Upper lobe of left lung (tissue), 6 donors: Measurements from ENCODE around the gene BANP. TPM values are rescaled to one million over a fixed set of nuclear protein-coding genes. Genes with fewer than 3 reads are reported as not detected.

Source experiments
- ATAC-seq, 2 donors: fragments of 200-7000 bp; cut with Tn5 transposase; one replicate each; pipeline ENCODE4 v1.9.1; 2022; ENCODE audit warnings: mild to moderate bottlenecking in 2 of 2, moderate library complexity in 2 of 2; ENCODE audit not compliant: low FRiP score in 2 of 2
- DNase-seq, 2 donors: peaks; one replicate each; pipeline ENCODE4 v3.0.0-alpha.2; 2019 to 2020
- H3K27ac ChIP-seq, 4 donors: fragments of 200-600 bp; sonication (generic); one replicate each; pipeline ENCODE4 v1.5.1; 2016 to 2019
- H3K27me3 ChIP-seq, 4 donors: fragments of 200-600 bp; sonication (generic); one replicate each; pipeline ENCODE4 v1.5.1; 2017 to 2019
- H3K36me3 ChIP-seq, 4 donors: fragments of 200-600 bp; sonication (generic); one replicate each; pipeline ENCODE4 v1.5.1; 2016 to 2019
- H3K4me1 ChIP-seq, 4 donors: fragments of 200-600 bp; sonication (generic); one replicate each; pipeline ENCODE4 v1.5.1; 2018 to 2019
- H3K4me3 ChIP-seq, 4 donors: fragments of 200-600 bp; sonication (generic); one replicate each; pipeline ENCODE4 v1.5.1; 2017 to 2019; ENCODE audit warnings: mild to moderate bottlenecking in 2 of 4, moderate library complexity in 1 of 4
- H3K9me3 ChIP-seq, 4 donors: fragments of 200-600 bp; sonication (generic); one replicate each; pipeline ENCODE4 v1.5.1; 2018 to 2019
- CTCF ChIP-seq, 6 experiments: fragments of 450-650 bp in 4 of 6; fragments of 200-600 bp in 2 of 6; sonication (generic) in 2 of 6; IDR thresholded peaks; one replicate each; pipeline ENCODE4 v1.5.1; 2016 to 2019; ENCODE audit warnings: antibody characterized with exemption in 6 of 6
- EP300 ChIP-seq, 4 donors: sonication (generic); formaldehyde crosslinking; IDR thresholded peaks; one replicate each; pipeline ENCODE4 v1.5.1; 2017; ENCODE audit warnings: antibody characterized with exemption in 4 of 4, control low read depth in 2 of 4
- POLR2A ChIP-seq, 4 donors: fragments of 450-650 bp; IDR thresholded peaks; one replicate each; pipeline ENCODE4 v1.5.1; 2016 to 2017; ENCODE audit warnings: antibody characterized with exemption in 4 of 4, mild to moderate bottlenecking in 2 of 4
- POLR2AphosphoS5 ChIP-seq, 2 donors: sonication (generic); formaldehyde crosslinking; IDR thresholded peaks; one replicate each; pipeline ENCODE4 v1.5.1; 2017; ENCODE audit warnings: antibody characterized with exemption in 2 of 2
- WGBS, 2 donors: methylation state at CpG; one replicate each; pipeline ENCODE4 v1.1.5; 2017 to 2018; 5-methylcytosine and 5-hydroxymethylcytosine counted together
- total RNA-seq, 6 donors: library from RNA; depleted of rRNA in 4 of 6; stranded (reverse); fragments of >200 nt in 4 of 6; gene quantifications; one replicate each; pipeline versions ENCODE4 v1.1.0 to v1.2.1, GENCODE V29; 2016 to 2021
- donor health status: DM: no; HTN: no; CAD: no; lungs with moderate emphysema.
- donor health status: DM: no; HTN: yes; CAD: no; lungs with severe emphysema.

BANP gene
- total RNA-seq, 6 donors from 2014 or later = 15.2 to 47.1 (median 24.4) TPM

DNA sequence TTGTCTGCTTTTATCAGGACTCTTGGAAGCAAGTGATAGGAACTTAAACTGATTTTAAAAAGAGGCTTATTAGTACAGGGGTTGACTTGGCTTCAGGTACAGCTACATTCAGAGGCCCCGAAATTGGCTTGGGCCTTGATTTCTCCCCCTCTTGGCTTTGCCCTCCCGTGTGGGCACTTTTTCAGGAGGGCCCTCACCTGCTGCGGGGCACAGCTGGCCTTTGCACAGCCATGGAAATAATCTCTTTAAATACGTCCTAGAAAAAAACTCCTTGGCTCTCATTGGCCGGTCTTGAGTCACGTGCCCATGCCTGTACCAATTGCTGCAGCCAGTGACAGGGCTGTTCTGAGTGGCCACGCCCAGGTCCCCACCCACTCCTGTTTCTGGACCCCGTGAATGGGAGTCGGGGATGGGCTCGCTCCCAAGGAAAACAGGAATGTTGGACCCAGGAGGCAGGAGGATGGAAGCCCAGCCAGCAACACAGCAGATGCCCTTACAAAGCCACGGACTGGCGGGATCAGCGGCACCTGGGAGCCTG lies 29.9 kb upstream of the BANP start:
- ATAC-seq (no peak), DNase-seq (no peak)
- no peak overlapping the region for H3K27ac ChIP-seq
- H3K9me3 ChIP-seq = no peaks in the 10 kb centered on the region
- no peaks in the 10 kb centered on the region for H3K36me3 ChIP-seq
- H3K4me1 ChIP-seq = no peaks in the 10 kb centered on the region
- 86 to 88% methylated on average over 6 to 13 of the region's 13 CpGs for WGBS, 2 donors
- H3K4me3 ChIP-seq = no peak overlapping the region
- TF ChIP-seq CTCF (IDR thresholded peaks at IDR 0.05) = no peak
- TF ChIP-seq EP300 (IDR thresholded peaks at IDR 0.05) = no peak
- TF ChIP-seq POLR2A (IDR thresholded peaks at IDR 0.05) = no peak
- TF ChIP-seq POLR2AphosphoS5 (IDR thresholded peaks at IDR 0.05) = no peak
- no peaks in the 10 kb centered on the region for H3K27me3 ChIP-seq

- no peaks in the 10 kb centered on the region for H3K9me3 ChIP-seq
- H3K27me3 ChIP-seq = no peaks in the 10 kb centered on the region
- WGBS, 2 donors = 78 to 79% methylated on average over 5 to 14 of the region's 14 CpGs
- TF ChIP-seq POLR2A (IDR thresholded peaks at IDR 0.05) (no peak), CTCF (IDR thresholded peaks at IDR 0.05) (no peak), EP300 (IDR thresholded peaks at IDR 0.05) (no peak), POLR2AphosphoS5 (IDR thresholded peaks at IDR 0.05) (no peak)
- H3K36me3 ChIP-seq = no peaks in the 10 kb centered on the region
- DNase-seq = no peak
- H3K4me3 ChIP-seq = no peak overlapping the region
- no peak for ATAC-seq
- no peaks in the 10 kb centered on the region for H3K4me1 ChIP-seq
- H3K27ac ChIP-seq = no peak overlapping the region
Observed at GRCh38 chr16:87922250-87922871, 28.9 kb upstream of the BANP start.

GRCh38 chr16:87924041-87924810 lies 27.0 kb upstream of the BANP start:
- H3K4me3 ChIP-seq = no peak overlapping the region
- 66 to 68% methylated on average over 5 to 27 of the region's 27 CpGs for WGBS, 2 donors
- peak in 1 of 2 donors; percentile 64 for DNase-seq

GRCh38 chr16:87924811-87925670 lies 26.2 kb upstream of the BANP start:
- Histone ChIP-seq H3K4me3 (no peak overlapping the region), H3K27ac (no peak overlapping the region), H3K9me3 (no peaks in the 10 kb centered on the region), H3K36me3 (no peaks in the 10 kb centered on the region), H3K27me3 (no peaks in the 10 kb centered on the region), H3K4me1 (no peaks in the 10 kb centered on the region)
- DNase-seq (peak in 1 of 2 donors; percentile 50), ATAC-seq (no peak)
- no peak for TF ChIP-seq POLR2AphosphoS5 (IDR thresholded peaks at IDR 0.05)
- TF ChIP-seq CTCF (IDR thresholded peaks at IDR 0.05) = no peak
- no peak for TF ChIP-seq POLR2A (IDR thresholded peaks at IDR 0.05)
- TF ChIP-seq EP300 (IDR thresholded peaks at IDR 0.05) = no peak
- WGBS, 2 donors = 77 to 80% methylated on average over 23 to 26 of the region's 26 CpGs

More at GRCh38 chr16:87924041-87924810, 27.0 kb upstream of the BANP start:
- Histone ChIP-seq H3K27ac (no peak overlapping the region), H3K36me3 (no peaks in the 10 kb centered on the region), H3K9me3 (no peaks in the 10 kb centered on the region), H3K27me3 (no peaks in the 10 kb centered on the region), H3K4me1 (no peaks in the 10 kb centered on the region)
- ATAC-seq = no peak
- no peak for TF ChIP-seq EP300 (IDR thresholded peaks at IDR 0.05)
- no peak for TF ChIP-seq POLR2AphosphoS5 (IDR thresholded peaks at IDR 0.05)
- no peak for TF ChIP-seq CTCF (IDR thresholded peaks at IDR 0.05)
- no peak for TF ChIP-seq POLR2A (IDR thresholded peaks at IDR 0.05)
